Measurements from ENCODE around the gene ITGAL. TPM values are rescaled to one million over a fixed set of nuclear protein-coding genes. Genes with fewer than 3 reads are reported as not detected.

Gene ITGAL
- total RNA-seq, 1 experiment from 2014 or later, result 0.26 TPM

- peak; percentile 68 for DNase-seq (ENCODE audit: low spot score)
Measured at GRCh38 chr16:30541502-30542329, 69.2 kb downstream of the ITGAL start.

GRCh38 chr16:30543067-30543466 is 70.5 kb downstream of the ITGAL start:
- DNase-seq (ENCODE audit: low spot score), result no peak

GRCh38 chr16:30546115-30546514 is 73.6 kb downstream of the ITGAL start:
- no peak for DNase-seq (ENCODE audit: low spot score)

- DNase-seq (ENCODE audit: low spot score), result no peak
Measured at GRCh38 chr16:30548416-30549253, 76.1 kb downstream of the ITGAL start.

- DNase-seq (ENCODE audit: low spot score), result no peak
Measured at GRCh38 chr16:30551781-30552180, 79.2 kb downstream of the ITGAL start.

- no peak for DNase-seq (ENCODE audit: low spot score)
Measured at GRCh38 chr16:30552956-30553355, 80.4 kb downstream of the ITGAL start.

GRCh38 chr16:30553393-30553899 is 80.9 kb downstream of the ITGAL start:
- DNase-seq (ENCODE audit: low spot score), result no peak

- no peak for DNase-seq (ENCODE audit: low spot score)
Measured at GRCh38 chr16:30554557-30555314, 82.2 kb downstream of the ITGAL start.

GRCh38 chr16:30555315-30556124 is 83.0 kb downstream of the ITGAL start:
- DNase-seq (ENCODE audit: low spot score), result no peak

- DNase-seq (ENCODE audit: low spot score), result no peak
Measured at GRCh38 chr16:30556125-30556473, 83.6 kb downstream of the ITGAL start.

- DNase-seq (ENCODE audit: low spot score), result no peak
Measured at GRCh38 chr16:30557707-30557956, 85.1 kb downstream of the ITGAL start.

GRCh38 chr16:30557957-30558788 is 85.6 kb downstream of the ITGAL start, which contains the start of gene ZNF764:
ZNF764 (minus strand) TSS chr16:30558374; CDS start chr16:30558182, 192 bp downstream.
- DNase-seq (ENCODE audit: low spot score), result peak; percentile 97

GRCh38 chr16:30558789-30559377 is 86.3 kb downstream of the ITGAL start:
- no peak for DNase-seq (ENCODE audit: low spot score)

GRCh38 chr16:30559690-30560089 is 87.1 kb downstream of the ITGAL start:
- no peak for DNase-seq (ENCODE audit: low spot score)

GRCh38 chr16:30561089-30561816 is 88.7 kb downstream of the ITGAL start:
- no peak for DNase-seq (ENCODE audit: low spot score)

- DNase-seq (ENCODE audit: low spot score), result no peak
Measured at GRCh38 chr16:30562021-30562420, 89.5 kb downstream of the ITGAL start.

- no peak for DNase-seq (ENCODE audit: low spot score)
Measured at GRCh38 chr16:30565526-30565925, 93.0 kb downstream of the ITGAL start.

- DNase-seq (ENCODE audit: low spot score), result no peak
Measured at GRCh38 chr16:30565984-30566383, 93.4 kb downstream of the ITGAL start.

GRCh38 chr16:30566531-30566930 is 94.0 kb downstream of the ITGAL start:
- DNase-seq (ENCODE audit: low spot score), result no peak

Measured in A172 (cell line).